ENCODE measurements around the gene CPEB3.

DNA sequence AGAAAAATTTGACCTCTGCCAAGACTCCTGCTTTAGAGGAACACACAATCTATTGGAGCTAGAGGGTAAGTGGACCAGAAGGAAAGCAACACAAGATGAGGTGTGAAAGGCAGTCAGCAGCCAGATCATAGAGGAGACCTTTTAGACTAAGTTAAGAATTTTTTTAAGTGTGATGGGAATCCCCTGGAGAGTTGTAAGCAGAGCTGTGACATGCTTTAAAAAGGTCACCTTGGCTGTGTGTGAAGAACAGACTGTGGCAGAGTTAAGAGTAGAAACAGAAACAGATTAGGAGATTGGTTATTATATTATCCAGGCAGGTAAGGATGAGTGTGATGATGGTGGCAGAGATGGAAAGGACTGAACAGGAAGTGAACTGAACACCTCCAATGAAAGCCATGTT is 23.5 kb downstream of the CPEB3 start:
- TF ChIP-seq, protein P1, sequence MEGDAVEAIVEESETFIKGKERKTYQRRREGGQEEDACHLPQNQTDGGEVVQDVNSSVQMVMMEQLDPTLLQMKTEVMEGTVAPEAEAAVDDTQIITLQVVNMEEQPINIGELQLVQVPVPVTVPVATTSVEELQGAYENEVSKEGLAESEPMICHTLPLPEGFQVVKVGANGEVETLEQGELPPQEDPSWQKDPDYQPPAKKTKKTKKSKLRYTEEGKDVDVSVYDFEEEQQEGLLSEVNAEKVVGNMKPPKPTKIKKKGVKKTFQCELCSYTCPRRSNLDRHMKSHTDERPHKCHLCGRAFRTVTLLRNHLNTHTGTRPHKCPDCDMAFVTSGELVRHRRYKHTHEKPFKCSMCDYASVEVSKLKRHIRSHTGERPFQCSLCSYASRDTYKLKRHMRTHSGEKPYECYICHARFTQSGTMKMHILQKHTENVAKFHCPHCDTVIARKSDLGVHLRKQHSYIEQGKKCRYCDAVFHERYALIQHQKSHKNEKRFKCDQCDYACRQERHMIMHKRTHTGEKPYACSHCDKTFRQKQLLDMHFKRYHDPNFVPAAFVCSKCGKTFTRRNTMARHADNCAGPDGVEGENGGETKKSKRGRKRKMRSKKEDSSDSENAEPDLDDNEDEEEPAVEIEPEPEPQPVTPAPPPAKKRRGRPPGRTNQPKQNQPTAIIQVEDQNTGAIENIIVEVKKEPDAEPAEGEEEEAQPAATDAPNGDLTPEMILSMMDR (IDR thresholded peaks at IDR 0.05; ENCODE audit: insufficient read depth, low read length) = no peak
- TF ChIP-seq POLR2AphosphoS5 (IDR thresholded peaks at IDR 0.05; ENCODE audit: low read depth) = no peak
- TF ChIP-seq GABPA (IDR thresholded peaks at IDR 0.05; ENCODE audit: low read depth) = no peak
- TF ChIP-seq, protein P2, sequence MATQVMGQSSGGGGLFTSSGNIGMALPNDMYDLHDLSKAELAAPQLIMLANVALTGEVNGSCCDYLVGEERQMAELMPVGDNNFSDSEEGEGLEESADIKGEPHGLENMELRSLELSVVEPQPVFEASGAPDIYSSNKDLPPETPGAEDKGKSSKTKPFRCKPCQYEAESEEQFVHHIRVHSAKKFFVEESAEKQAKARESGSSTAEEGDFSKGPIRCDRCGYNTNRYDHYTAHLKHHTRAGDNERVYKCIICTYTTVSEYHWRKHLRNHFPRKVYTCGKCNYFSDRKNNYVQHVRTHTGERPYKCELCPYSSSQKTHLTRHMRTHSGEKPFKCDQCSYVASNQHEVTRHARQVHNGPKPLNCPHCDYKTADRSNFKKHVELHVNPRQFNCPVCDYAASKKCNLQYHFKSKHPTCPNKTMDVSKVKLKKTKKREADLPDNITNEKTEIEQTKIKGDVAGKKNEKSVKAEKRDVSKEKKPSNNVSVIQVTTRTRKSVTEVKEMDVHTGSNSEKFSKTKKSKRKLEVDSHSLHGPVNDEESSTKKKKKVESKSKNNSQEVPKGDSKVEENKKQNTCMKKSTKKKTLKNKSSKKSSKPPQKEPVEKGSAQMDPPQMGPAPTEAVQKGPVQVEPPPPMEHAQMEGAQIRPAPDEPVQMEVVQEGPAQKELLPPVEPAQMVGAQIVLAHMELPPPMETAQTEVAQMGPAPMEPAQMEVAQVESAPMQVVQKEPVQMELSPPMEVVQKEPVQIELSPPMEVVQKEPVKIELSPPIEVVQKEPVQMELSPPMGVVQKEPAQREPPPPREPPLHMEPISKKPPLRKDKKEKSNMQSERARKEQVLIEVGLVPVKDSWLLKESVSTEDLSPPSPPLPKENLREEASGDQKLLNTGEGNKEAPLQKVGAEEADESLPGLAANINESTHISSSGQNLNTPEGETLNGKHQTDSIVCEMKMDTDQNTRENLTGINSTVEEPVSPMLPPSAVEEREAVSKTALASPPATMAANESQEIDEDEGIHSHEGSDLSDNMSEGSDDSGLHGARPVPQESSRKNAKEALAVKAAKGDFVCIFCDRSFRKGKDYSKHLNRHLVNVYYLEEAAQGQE (IDR thresholded peaks at IDR 0.05; ENCODE audit: insufficient replicate concordance, low read depth) = no peak
- TF ChIP-seq SPI1 (IDR thresholded peaks at IDR 0.05; ENCODE audit: borderline replicate concordance, low read depth) = no peak
